ENCODE measurements around the gene PDIA5. TPM values are rescaled to one million over a fixed set of nuclear protein-coding genes. Genes with fewer than 3 reads are reported as not detected.

Gene PDIA5
- total RNA-seq, 3 donors from 2014 or later: 21.5 to 49.1 (median 22.0) TPM

GRCh38 chr3:123102249-123102648 lies 35.4 kb downstream of the PDIA5 start:
- TF ChIP-seq CTCF (IDR thresholded peaks at IDR 0.05): no peak
- intact Hi-C loops (cut with DNase I, micrococcal nuclease): no loop called here
- ATAC-seq (no peak), DNase-seq (no peak)
- no peak overlapping the region for H3K4me3 ChIP-seq
- no peaks in the 10 kb centered on the region for H3K9me3 ChIP-seq
- H3K36me3 ChIP-seq (ENCODE audit: low read depth): peaks cover 5% of the 10 kb centered on the region
- no peaks in the 10 kb centered on the region for H3K4me1 ChIP-seq (ENCODE audit: low read depth)

GRCh38 chr3:123102826-123103225 lies 36.0 kb downstream of the PDIA5 start:
- intact Hi-C loops (cut with DNase I, micrococcal nuclease): no loop called here
- no peak for DNase-seq
- Histone ChIP-seq H3K4me1 (ENCODE audit: low read depth) (no peaks in the 10 kb centered on the region), H3K36me3 (ENCODE audit: low read depth) (peaks cover 5% of the 10 kb centered on the region), H3K4me3 (no peak overlapping the region), H3K9me3 (no peaks in the 10 kb centered on the region)
- no peak for TF ChIP-seq CTCF (IDR thresholded peaks at IDR 0.05)
- no peak for ATAC-seq

GRCh38 chr3:123104550-123104949 lies 37.7 kb downstream of the PDIA5 start:
- intact Hi-C loops (cut with DNase I, micrococcal nuclease): no loop called here
- Histone ChIP-seq H3K36me3 (ENCODE audit: low read depth) (peaks cover 5% of the 10 kb centered on the region), H3K4me1 (ENCODE audit: low read depth) (no peaks in the 10 kb centered on the region), H3K4me3 (no peak overlapping the region), H3K9me3 (no peaks in the 10 kb centered on the region)
- DNase-seq (no peak), ATAC-seq (peak; percentile 42)
- TF ChIP-seq CTCF (IDR thresholded peaks at IDR 0.05): no peak

- H3K9me3 ChIP-seq: no peaks in the 10 kb centered on the region
- intact Hi-C loops (cut with DNase I, micrococcal nuclease): no loop called here
- H3K4me1 ChIP-seq (ENCODE audit: low read depth): no peaks in the 10 kb centered on the region
- no peak overlapping the region for H3K4me3 ChIP-seq
- no peak for TF ChIP-seq CTCF (IDR thresholded peaks at IDR 0.05)
- DNase-seq: no peak
- peaks cover 5% of the 10 kb centered on the region for H3K36me3 ChIP-seq (ENCODE audit: low read depth)
- peak; percentile 47 for ATAC-seq
These were observed 38.7 kb downstream of the PDIA5 start for GRCh38 chr3:123105201-123106189.

- intact Hi-C loops (cut with DNase I, micrococcal nuclease): no loop called here
- H3K9me3 ChIP-seq: no peaks in the 10 kb centered on the region
- H3K4me3 ChIP-seq: no peak overlapping the region
- H3K36me3 ChIP-seq (ENCODE audit: low read depth): no peaks in the 10 kb centered on the region
- TF ChIP-seq CTCF (IDR thresholded peaks at IDR 0.05): no peak
- H3K4me1 ChIP-seq (ENCODE audit: low read depth): no peaks in the 10 kb centered on the region
- ATAC-seq: no peak
- no peak for DNase-seq
These were observed 43.6 kb downstream of the PDIA5 start for GRCh38 chr3:123110282-123110975.

All from mucosa of descending colon (tissue), 3 donors.